ENCODE results near the gene APOC1.
"Not testable (repeated sequence)": the region's sequence is repeated elsewhere in the genome, so short reads cannot be mapped to it uniquely, and the experiment has no call there.

APOC1 gene

DNA sequence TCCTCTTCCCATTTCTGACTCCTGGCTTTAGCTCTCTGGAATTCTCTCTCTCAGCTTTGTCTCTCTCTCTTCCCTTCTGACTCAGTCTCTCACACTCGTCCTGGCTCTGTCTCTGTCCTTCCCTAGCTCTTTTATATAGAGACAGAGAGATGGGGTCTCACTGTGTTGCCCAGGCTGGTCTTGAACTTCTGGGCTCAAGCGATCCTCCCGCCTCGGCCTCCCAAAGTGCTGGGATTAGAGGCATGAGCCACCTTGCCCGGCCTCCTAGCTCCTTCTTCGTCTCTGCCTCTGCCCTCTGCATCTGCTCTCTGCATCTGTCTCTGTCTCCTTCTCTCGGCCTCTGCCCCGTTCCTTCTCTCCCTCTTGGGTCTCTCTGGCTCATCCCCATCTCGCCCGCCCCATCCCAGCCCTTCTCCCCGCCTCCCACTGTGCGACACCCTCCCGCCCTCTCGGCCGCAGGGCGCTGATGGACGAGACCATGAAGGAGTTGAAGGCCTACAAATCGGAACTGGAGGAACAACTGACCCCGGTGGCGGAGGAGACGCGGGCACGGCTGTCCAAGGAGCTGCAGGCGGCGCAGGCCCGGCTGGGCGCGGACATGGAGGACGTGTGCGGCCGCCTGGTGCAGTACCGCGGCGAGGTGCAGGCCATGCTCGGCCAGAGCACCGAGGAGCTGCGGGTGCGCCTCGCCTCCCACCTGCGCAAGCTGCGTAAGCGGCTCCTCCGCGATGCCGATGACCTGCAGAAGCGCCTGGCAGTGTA lies 6.2 kb upstream of the APOC1 start:
- FAIRE-seq (no peak), DNase-seq (ENCODE audit: insufficient read length, low spot score) (no peak)
- no peak for TF ChIP-seq CTCF (IDR thresholded peaks at IDR 0.05; ENCODE audit: insufficient read depth, missing control alignments)

- FAIRE-seq: no peak
- no peak for TF ChIP-seq CTCF (IDR thresholded peaks at IDR 0.05; ENCODE audit: insufficient read depth, missing control alignments)
- DNase-seq (ENCODE audit: insufficient read length, low spot score): no peak
Measured at GRCh38 chr19:44908836-44909261, 5.6 kb upstream of the APOC1 start.

GRCh38 chr19:44909775-44910174 lies 4.6 kb upstream of the APOC1 start:
- TF ChIP-seq CTCF (IDR thresholded peaks at IDR 0.05; ENCODE audit: insufficient read depth, missing control alignments): no peak
- DNase-seq (ENCODE audit: insufficient read length, low spot score) (no peak), FAIRE-seq (no peak)

DNA sequence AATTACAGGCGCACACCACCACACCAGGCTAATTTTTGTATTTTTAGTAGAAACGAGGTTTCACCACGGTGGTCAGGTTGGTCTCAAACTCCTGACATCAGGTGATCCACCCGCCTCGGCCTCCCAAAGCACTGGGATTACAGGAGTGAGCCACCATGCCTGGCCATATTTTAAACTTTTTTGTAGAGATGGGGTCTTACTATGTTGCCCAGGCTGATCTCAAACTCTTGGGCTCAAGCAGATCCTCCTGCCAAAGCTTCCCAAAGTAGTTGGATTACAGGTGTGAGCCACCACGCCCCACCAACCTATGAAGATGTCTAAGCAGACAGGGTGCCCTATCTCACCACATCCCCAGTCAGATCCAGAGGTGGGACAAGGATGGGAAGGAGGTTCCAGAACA lies 2.5 kb upstream of the APOC1 start:
- not testable (repeated sequence) for FAIRE-seq

DNA sequence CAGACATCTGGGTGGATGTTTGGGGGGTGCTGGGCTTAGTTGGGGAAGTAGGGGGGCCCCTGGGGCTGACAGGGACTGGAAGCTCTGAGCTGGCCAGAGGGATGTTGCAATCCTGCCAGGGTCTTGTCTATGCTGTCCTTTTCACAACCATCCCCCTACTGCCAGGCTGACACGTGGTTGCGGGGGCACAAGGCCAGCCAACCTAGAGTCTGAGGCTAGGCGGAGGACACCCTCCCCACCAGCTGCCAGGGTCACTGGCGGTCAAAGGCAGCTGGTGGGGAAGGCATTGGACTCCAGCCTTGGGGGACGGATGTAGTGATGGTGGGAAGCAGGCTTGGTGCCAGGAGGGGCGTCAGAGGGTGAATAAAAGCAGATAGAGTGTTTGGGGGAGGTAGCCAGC lies 1.6 kb upstream of the APOC1 start:
- no peak for TF ChIP-seq CTCF (IDR thresholded peaks at IDR 0.05; ENCODE audit: insufficient read depth, missing control alignments)
- DNase-seq (ENCODE audit: insufficient read length, low spot score) (no peak), FAIRE-seq (no peak)

More for the DNA sequence above, 2.5 kb upstream of the APOC1 start:
- not testable (repeated sequence) for DNase-seq (ENCODE audit: insufficient read length, low spot score)

DNA sequence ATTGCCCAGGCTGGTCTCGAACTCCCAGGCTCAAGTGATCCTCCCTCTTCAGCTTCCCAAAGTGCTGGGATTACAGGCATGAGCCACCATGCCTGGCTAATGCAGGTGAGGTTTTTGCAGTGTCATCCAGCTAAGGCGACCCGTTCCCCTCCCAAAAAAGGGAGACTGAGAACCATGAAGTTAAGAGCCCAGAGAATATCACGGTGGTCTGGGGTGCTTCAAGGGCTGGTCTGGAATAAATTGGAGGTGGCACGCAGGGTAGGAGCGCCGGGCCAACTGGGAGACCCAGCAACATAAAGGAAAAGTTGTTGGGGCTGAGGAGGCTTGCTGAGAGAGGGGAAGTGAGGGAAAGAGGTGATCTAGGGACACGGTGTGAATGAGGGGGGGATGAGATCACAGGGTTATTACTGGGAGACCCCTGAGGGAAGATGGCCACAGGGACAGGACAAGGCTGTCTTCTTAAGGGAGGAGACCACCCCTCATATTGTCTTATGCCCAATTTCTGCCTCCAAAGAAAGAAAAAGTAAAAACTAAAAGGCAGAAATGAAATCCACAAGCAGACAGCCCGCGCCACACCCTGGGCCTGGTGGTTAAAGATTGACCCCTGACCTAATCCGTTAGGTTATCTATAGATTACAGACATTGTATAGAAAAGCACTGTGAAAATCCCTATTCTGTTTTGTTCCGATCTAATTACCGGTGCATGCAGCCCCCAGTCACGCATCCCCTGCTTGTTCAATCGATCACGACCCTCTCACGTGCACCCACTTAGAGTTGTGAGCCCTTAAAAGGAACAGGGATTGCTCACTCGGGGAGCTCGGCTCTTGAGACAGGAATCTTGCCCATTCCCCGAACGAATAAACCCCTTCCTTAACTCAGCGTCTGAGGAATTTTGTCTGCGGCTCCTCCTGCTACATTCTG lies 636 bp upstream of the APOC1 start:
- not testable (repeated sequence) for FAIRE-seq; DNase-seq (ENCODE audit: insufficient read length, low spot score)

DNA sequence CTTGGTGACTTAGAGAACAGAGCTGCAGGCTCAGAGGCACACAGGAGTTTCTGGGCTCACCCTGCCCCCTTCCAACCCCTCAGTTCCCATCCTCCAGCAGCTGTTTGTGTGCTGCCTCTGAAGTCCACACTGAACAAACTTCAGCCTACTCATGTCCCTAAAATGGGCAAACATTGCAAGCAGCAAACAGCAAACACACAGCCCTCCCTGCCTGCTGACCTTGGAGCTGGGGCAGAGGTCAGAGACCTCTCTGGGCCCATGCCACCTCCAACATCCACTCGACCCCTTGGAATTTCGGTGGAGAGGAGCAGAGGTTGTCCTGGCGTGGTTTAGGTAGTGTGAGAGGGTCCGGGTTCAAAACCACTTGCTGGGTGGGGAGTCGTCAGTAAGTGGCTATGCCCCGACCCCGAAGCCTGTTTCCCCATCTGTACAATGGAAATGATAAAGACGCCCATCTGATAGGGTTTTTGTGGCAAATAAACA lies 9.9 kb downstream of the APOC1 start:
- TF ChIP-seq CTCF (IDR thresholded peaks at IDR 0.05; ENCODE audit: insufficient read depth, missing control alignments): no peak
- no peak for FAIRE-seq
- no peak for DNase-seq (ENCODE audit: insufficient read length, low spot score)
